Activated CD8-positive, alpha-beta memory T cell treated with anti-CD3 and anti-CD28 coated beads, Interleukin-2, amount 50 U/mL, for 4 hours (primary cell): ENCODE results near the gene AMMECR1.
"Not testable (repeated sequence)": the region's sequence is repeated elsewhere in the genome, so short reads cannot be mapped to it uniquely, and the experiment has no call there.

ENCODE experiments used
- DNase-seq: peaks from one replicate; pipeline ENCODE4 v3.0.0-alpha.2; 2020

Gene AMMECR1

GRCh38 chrX:110162131-110162530 is 155.8 kb downstream of the AMMECR1 start:
- DNase-seq: no peak

DNA sequence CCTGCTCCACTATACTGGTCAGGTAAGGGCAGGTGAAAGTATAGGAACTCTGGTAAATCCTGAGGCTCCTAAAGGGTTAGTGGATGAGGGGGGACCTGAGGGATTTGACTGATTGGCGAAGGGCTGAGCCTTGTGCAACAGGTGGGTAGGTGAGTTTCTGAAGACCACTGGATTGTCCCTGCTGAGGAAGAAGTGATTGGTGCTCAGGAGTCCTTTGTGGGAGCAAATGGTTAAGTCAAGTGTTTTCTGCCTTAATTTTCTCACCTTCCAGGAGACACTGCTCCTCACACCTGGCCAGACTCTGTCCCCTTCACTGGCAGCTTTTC is 156.6 kb downstream of the AMMECR1 start:
- no peak for DNase-seq

DNA sequence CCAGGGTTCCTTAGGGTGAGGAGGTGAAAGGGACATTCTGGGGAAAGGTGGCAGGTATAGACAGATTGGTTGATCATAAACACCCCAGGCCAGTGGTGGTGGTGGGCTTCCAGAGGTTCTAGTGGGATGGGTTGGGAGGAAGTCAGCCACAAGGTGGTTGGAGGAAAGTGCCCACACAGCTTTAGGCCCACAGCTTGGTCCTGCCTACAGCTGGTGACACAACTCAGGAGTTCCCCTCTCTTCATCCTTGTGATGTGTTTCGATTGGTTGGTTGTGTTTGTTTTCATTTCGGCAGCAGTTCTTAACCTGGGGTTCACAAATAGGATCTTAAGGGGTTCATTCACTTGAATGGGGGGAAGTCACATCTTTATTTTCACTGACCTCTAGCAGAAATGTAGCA is 158.0 kb downstream of the AMMECR1 start:
- DNase-seq: no peak

- DNase-seq: no peak
These were observed 158.7 kb downstream of the AMMECR1 start for GRCh38 chrX:110159235-110159634.

DNA sequence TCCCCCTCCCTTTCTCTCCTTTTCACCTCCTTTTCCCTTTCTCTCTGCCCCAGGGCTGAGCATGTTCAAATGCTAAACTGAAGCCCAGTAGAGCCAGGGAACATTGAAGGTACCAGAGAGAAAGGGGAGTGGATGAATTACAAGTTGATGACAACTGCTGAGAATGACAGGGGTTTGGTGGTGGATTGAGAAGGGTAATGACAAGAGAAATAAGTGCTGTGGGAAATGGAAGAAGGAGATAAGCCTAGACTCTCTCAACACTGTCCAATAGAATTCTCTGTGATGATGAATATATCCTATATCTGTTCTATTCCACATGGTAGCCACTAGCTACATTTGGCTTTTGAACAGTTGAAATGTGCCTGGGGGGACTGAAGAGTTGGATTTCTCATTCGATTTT is 160.4 kb downstream of the AMMECR1 start:
- no peak for DNase-seq

GRCh38 chrX:110156167-110156754 is 161.6 kb downstream of the AMMECR1 start:
- DNase-seq: no peak

GRCh38 chrX:110155759-110156158 is 162.1 kb downstream of the AMMECR1 start:
- no peak for DNase-seq

DNA sequence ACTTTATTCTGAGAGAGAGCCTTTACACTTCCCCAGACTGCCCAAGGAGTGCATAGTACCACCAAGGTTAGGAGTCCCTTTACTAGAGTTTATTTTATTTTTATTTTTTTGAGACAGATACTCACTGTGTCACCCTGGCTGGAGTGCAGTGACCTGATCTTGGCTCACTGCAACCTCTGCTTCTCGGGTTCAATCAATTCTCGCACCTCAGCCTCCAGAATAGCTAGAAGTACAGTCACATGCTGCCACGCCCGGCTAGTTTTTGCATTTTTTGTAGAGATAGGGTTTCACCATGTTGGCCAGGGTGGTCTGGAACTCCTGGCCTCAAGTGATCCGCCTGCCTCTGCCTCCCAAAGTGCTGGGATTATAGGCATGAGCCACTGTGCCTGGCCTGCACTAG is 163.6 kb downstream of the AMMECR1 start:
- not testable (repeated sequence) for DNase-seq

- DNase-seq: no peak
These were observed 164.0 kb downstream of the AMMECR1 start for GRCh38 chrX:110153896-110154295.

DNA sequence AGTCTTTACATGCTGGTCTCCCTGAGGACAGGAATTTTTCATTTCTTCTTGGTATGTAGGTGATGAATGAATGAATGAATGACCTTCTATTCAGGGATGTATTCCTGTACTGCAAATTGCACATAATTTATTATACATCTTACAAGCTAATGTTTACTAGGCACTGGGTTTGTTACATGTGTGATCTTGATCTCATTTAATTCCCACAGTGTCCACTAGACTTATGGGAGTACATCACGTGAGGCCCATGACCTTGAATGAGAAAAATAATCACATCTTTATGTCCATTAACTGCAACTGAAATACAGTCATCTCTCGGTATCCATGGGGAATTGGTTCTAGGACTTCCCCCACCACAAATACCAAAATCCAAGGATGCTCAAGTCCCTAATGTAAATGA is 164.6 kb downstream of the AMMECR1 start:
- no peak for DNase-seq

DNA sequence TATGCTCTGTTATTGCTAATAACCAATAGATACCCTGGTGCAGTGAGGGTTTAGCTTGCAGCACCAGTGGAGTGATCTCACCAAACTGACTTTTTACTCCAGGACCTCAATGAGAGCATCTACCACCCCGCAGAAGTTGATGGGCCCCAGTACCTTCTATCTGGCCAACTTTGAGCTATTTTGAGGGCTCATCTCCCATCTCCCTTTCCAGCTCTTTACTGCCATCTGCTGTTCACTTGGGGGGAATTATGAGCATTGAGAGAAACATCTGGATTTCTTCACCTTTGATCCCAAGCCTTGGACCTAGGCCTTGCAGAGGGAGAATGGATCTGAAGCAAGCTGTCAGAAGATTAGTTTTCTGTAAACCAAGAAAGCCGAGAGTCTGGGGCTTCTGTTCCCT is 171.4 kb downstream of the AMMECR1 start:
- peak; percentile 24 for DNase-seq

DNA sequence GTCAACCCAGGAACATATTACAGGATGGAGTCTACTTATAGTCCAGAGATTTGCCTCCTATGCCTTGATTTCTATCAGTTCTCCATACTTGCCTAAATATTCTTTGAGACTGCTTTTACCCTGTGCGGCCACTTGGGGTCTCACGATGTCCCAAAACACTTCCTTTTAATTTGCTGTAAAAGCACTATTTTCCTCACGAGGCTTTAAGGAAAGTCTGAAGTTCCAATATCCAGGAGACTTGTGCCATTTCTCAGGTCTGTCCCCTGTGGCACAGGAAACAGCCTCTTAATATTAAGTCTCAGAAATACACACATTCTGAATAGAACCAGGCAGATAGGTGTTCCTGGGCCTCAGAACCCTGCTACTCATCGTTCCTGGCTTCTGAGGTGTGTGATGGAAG is 172.0 kb downstream of the AMMECR1 start:
- DNase-seq: no peak

DNA sequence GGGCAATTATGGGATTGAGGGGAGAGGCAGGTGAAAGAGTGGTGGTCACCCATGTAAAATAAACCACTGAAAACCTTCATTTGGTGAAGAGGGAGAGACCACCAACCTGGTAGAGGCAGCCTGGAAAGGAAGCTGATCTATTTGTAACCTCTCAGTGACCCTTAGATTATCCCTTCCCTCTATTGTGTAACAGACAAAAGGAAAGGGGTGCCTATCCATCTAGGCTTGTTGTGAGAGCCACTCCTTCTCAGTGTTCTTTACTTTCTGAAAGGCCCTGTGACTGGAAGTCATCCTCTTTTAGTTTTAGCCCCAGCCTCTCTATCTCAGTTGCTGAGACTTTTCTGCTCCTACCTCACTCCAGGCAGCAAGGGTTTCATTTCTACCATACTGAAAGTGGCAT is 172.6 kb downstream of the AMMECR1 start:
- no peak for DNase-seq
